ENCODE data around the gene RNASEH2B.

- no peak for TF ChIP-seq CTCF (IDR thresholded peaks at IDR 0.05; ENCODE audit: borderline replicate concordance, extremely low read depth, low read length, poor library complexity, severe bottlenecking)
- TF ChIP-seq EZH2 (IDR thresholded peaks at IDR 0.05; ENCODE audit: borderline replicate concordance, low read depth, low read length, severe bottlenecking) = no peak
Observed at GRCh38 chr13:50892210-50892944, 17.2 kb upstream of the RNASEH2B start.

Data from DND-41 (cell line).